HL-60/S4 (cell line): Measurements from ENCODE around the gene KIAA0586.
"Not testable (repeated sequence)": the region's sequence is repeated elsewhere in the genome, so short reads cannot be mapped to it uniquely, and the experiment has no call there.

ENCODE experiments used
- in situ Hi-C: fragments of 300-500 bp; cut with MboI; formaldehyde crosslinking; loops from 2 replicates; pipeline ENCODE4 v1.14.3; 2022; ENCODE audit warnings: low sequenced_read_pairs

Gene KIAA0586

GRCh38 chr14:58427281-58428117 is at the start of gene KIAA0586, which contains the start of gene TIMM9:
Gene KIAA0586, plus strand, starts transcription at chr14:58427719. Its CDS starts 546 bp downstream, at chr14:58428265.
Gene TIMM9, minus strand, starts transcription at chr14:58427531. Its CDS starts 15,586 bp downstream, at chr14:58411945.
- in situ Hi-C loops = no loop called here

GRCh38 chr14:58390830-58391229 is 36.7 kb upstream of the KIAA0586 start:
- in situ Hi-C loops = no loop called here

- in situ Hi-C loops = no loop called here
Measured at GRCh38 chr14:58395562-58395811, 32.0 kb upstream of the KIAA0586 start.

- in situ Hi-C loops = no loop called here
Measured at GRCh38 chr14:58395812-58396788, 31.4 kb upstream of the KIAA0586 start, which contains the start of gene TOMM20L. Gene TOMM20L, plus strand, starts transcription at chr14:58395930. Its CDS starts 28 bp downstream, at chr14:58395958.

- in situ Hi-C loops = no loop called here
Measured at GRCh38 chr14:58397156-58397555, 30.4 kb upstream of the KIAA0586 start.

- in situ Hi-C loops = no loop called here
Measured at GRCh38 chr14:58398495-58398894, 29.0 kb upstream of the KIAA0586 start.

- in situ Hi-C loops = no loop called here
Measured at GRCh38 chr14:58398895-58399294, 28.6 kb upstream of the KIAA0586 start.

GRCh38 chr14:58401587-58401986 is 25.9 kb upstream of the KIAA0586 start:
- in situ Hi-C loops = no loop called here

GRCh38 chr14:58408681-58409215 is 18.8 kb upstream of the KIAA0586 start:
- in situ Hi-C loops = no loop called here

GRCh38 chr14:58414845-58415244 is 12.7 kb upstream of the KIAA0586 start:
- in situ Hi-C loops = no loop called here

GRCh38 chr14:58415636-58416547 is 11.6 kb upstream of the KIAA0586 start:
- in situ Hi-C loops = no loop called here

GRCh38 chr14:58416934-58417333 is 10.6 kb upstream of the KIAA0586 start:
- in situ Hi-C loops = not testable (repeated sequence)

GRCh38 chr14:58426670-58427280 is 744 bp upstream of the KIAA0586 start:
- in situ Hi-C loops = no loop called here

GRCh38 chr14:58428118-58428683 is 682 bp downstream of the KIAA0586 start:
- in situ Hi-C loops = no loop called here

GRCh38 chr14:58430156-58430555 is 2.6 kb downstream of the KIAA0586 start:
- in situ Hi-C loops = no loop called here

GRCh38 chr14:58439476-58439875 is 12.0 kb downstream of the KIAA0586 start:
- in situ Hi-C loops = no loop called here

GRCh38 chr14:58444627-58445026 is 17.1 kb downstream of the KIAA0586 start:
- in situ Hi-C loops = no loop called here

GRCh38 chr14:58455593-58456265 is 28.2 kb downstream of the KIAA0586 start:
- in situ Hi-C loops = no loop called here

- in situ Hi-C loops = no loop called here
Measured at GRCh38 chr14:58460772-58461171, 33.3 kb downstream of the KIAA0586 start.
